ENCODE measurements around the gene TMEM106C. TPM values are rescaled to one million over a fixed set of nuclear protein-coding genes. Genes with fewer than 3 reads are reported as not detected.

TMEM106C gene
- polyA plus RNA-seq, 1 donor from 2014 or later, result 290 TPM

DNA sequence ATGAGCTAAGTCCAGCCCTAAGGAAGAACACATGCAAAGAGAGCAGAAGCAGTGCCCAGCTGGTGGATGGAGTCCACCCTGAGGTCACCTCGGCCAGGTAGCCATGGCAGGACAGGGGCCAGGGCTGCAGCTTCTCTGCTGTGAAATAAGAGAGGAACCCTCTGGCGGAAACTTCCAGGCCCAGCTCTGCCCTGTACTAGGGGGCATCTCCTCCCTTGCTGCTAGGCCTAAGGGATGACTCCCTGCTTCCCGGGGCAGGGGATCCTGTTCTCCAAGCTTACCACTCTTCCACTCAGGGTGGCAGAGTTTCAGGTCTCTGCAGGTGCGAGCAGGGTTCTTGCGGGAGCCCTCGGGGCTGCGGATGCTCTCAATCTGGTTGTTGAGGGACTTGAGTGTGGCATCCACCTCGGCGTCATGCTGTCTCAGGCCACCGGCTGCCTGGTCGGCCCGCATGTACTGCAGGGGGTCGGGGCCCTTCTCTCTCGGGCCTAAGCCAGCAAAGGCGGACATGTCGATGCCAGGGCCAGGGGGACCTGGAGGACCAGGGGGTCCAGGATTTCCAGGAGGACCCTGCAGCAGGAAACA lies 11.7 kb downstream of the TMEM106C start:
- TF ChIP-seq EP300 (conservative IDR thresholded peaks at IDR 0.05; ENCODE audit: poor library complexity, severe bottlenecking), result no peak
- TF ChIP-seq, protein P1, sequence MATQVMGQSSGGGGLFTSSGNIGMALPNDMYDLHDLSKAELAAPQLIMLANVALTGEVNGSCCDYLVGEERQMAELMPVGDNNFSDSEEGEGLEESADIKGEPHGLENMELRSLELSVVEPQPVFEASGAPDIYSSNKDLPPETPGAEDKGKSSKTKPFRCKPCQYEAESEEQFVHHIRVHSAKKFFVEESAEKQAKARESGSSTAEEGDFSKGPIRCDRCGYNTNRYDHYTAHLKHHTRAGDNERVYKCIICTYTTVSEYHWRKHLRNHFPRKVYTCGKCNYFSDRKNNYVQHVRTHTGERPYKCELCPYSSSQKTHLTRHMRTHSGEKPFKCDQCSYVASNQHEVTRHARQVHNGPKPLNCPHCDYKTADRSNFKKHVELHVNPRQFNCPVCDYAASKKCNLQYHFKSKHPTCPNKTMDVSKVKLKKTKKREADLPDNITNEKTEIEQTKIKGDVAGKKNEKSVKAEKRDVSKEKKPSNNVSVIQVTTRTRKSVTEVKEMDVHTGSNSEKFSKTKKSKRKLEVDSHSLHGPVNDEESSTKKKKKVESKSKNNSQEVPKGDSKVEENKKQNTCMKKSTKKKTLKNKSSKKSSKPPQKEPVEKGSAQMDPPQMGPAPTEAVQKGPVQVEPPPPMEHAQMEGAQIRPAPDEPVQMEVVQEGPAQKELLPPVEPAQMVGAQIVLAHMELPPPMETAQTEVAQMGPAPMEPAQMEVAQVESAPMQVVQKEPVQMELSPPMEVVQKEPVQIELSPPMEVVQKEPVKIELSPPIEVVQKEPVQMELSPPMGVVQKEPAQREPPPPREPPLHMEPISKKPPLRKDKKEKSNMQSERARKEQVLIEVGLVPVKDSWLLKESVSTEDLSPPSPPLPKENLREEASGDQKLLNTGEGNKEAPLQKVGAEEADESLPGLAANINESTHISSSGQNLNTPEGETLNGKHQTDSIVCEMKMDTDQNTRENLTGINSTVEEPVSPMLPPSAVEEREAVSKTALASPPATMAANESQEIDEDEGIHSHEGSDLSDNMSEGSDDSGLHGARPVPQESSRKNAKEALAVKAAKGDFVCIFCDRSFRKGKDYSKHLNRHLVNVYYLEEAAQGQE (IDR thresholded peaks at IDR 0.05; ENCODE audit: borderline replicate concordance), result no peak
- no peak for TF ChIP-seq SMC3 (conservative IDR thresholded peaks at IDR 0.05; ENCODE audit: poor library complexity)
- TF ChIP-seq EZH2 (IDR thresholded peaks at IDR 0.05; ENCODE audit: borderline replicate concordance, insufficient read depth, low read length, poor library complexity, severe bottlenecking), result no peak
- no peak for TF ChIP-seq MXI1 (conservative IDR thresholded peaks at IDR 0.05; ENCODE audit: poor library complexity, severe bottlenecking)
- no peak for TF ChIP-seq RAD21 (conservative IDR thresholded peaks at IDR 0.05)
- TF ChIP-seq, protein P2, sequence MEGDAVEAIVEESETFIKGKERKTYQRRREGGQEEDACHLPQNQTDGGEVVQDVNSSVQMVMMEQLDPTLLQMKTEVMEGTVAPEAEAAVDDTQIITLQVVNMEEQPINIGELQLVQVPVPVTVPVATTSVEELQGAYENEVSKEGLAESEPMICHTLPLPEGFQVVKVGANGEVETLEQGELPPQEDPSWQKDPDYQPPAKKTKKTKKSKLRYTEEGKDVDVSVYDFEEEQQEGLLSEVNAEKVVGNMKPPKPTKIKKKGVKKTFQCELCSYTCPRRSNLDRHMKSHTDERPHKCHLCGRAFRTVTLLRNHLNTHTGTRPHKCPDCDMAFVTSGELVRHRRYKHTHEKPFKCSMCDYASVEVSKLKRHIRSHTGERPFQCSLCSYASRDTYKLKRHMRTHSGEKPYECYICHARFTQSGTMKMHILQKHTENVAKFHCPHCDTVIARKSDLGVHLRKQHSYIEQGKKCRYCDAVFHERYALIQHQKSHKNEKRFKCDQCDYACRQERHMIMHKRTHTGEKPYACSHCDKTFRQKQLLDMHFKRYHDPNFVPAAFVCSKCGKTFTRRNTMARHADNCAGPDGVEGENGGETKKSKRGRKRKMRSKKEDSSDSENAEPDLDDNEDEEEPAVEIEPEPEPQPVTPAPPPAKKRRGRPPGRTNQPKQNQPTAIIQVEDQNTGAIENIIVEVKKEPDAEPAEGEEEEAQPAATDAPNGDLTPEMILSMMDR (IDR thresholded peaks at IDR 0.05; ENCODE audit: poor library complexity, severe bottlenecking), result no peak
- no peak for TF ChIP-seq TAF1 (IDR thresholded peaks at IDR 0.05; ENCODE audit: low read depth)
- TF ChIP-seq POLR2AphosphoS5 (IDR thresholded peaks at IDR 0.05), result no peak
- no peaks in the 10 kb centered on the region for H3F3A ChIP-seq (ENCODE audit: insufficient read depth, low read length, poor library complexity, severe bottlenecking)
- H3K9me2 ChIP-seq (ENCODE audit: insufficient read depth, low read length), result no peaks in the 10 kb centered on the region
- H3K4me2 ChIP-seq (ENCODE audit: low read length), result no peak overlapping the region
- H4K20me1 ChIP-seq (ENCODE audit: insufficient read depth), result no peaks in the 10 kb centered on the region
- H3K27me3 ChIP-seq (ENCODE audit: insufficient read depth, low read depth, low read length), result no peaks in the 10 kb centered on the region
- no peak overlapping the region for H3K27ac ChIP-seq (ENCODE audit: low read length)
- no peaks in the 10 kb centered on the region for H3K79me2 ChIP-seq (replicated peaks; ENCODE audit: insufficient read depth, low read length)
- no peak overlapping the region for H3K9ac ChIP-seq (ENCODE audit: low read length)
- no peaks in the 10 kb centered on the region for H3K36me3 ChIP-seq (ENCODE audit: insufficient read depth, low read length)
- H3K4me3 ChIP-seq (ENCODE audit: low read length), result no peak overlapping the region
- H3K9me3 ChIP-seq (ENCODE audit: low read length), result no peaks in the 10 kb centered on the region
- H2AFZ ChIP-seq (ENCODE audit: low read depth, low read length), result no peak overlapping the region

DNA sequence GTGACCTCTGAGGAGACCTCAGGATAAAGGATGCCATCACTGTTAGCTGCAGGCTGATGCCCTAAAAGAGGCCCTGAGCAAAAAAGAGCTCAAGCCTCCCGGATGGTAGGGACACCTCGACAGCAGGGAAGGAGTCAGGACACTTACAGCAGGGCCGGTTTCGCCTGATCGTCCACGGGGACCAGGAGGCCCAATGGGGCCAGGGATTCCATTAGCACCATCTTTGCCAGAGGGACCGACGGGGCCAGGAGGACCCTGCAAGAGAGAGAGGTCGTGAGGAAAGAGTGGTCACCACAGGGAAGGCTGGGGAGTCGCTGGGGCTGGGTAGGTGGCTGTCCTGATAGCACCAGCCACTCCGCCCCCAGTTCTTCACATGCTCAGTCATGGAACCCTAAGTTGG lies 12.4 kb downstream of the TMEM106C start:
- H3K4me3 ChIP-seq (ENCODE audit: low read length), result no peak overlapping the region
- no peaks in the 10 kb centered on the region for H3K27me3 ChIP-seq (ENCODE audit: insufficient read depth, low read depth, low read length)
- H3K36me3 ChIP-seq (ENCODE audit: insufficient read depth, low read length), result no peaks in the 10 kb centered on the region
- no peak overlapping the region for H2AFZ ChIP-seq (ENCODE audit: low read depth, low read length)
- H3K9me2 ChIP-seq (ENCODE audit: insufficient read depth, low read length), result no peaks in the 10 kb centered on the region
- no peaks in the 10 kb centered on the region for H3K9me3 ChIP-seq (ENCODE audit: low read length)
- no peak overlapping the region for H3K4me2 ChIP-seq (ENCODE audit: low read length)
- H3K79me2 ChIP-seq (replicated peaks; ENCODE audit: insufficient read depth, low read length), result no peaks in the 10 kb centered on the region
- no peak for TF ChIP-seq MXI1 (conservative IDR thresholded peaks at IDR 0.05; ENCODE audit: poor library complexity, severe bottlenecking)
- TF ChIP-seq RAD21 (conservative IDR thresholded peaks at IDR 0.05), result no peak
- TF ChIP-seq EP300 (conservative IDR thresholded peaks at IDR 0.05; ENCODE audit: poor library complexity, severe bottlenecking), result no peak
- no peak for TF ChIP-seq SMC3 (conservative IDR thresholded peaks at IDR 0.05; ENCODE audit: poor library complexity)
- TF ChIP-seq, protein P2 (IDR thresholded peaks at IDR 0.05; ENCODE audit: poor library complexity, severe bottlenecking), result no peak
- TF ChIP-seq POLR2AphosphoS5 (IDR thresholded peaks at IDR 0.05), result no peak
- TF ChIP-seq, protein P1 (IDR thresholded peaks at IDR 0.05; ENCODE audit: borderline replicate concordance), result no peak
- TF ChIP-seq EZH2 (IDR thresholded peaks at IDR 0.05; ENCODE audit: borderline replicate concordance, insufficient read depth, low read length, poor library complexity, severe bottlenecking), result no peak
- H4K20me1 ChIP-seq (ENCODE audit: insufficient read depth), result no peaks in the 10 kb centered on the region
- H3K27ac ChIP-seq (ENCODE audit: low read length), result no peak overlapping the region
- H3K9ac ChIP-seq (ENCODE audit: low read length), result no peak overlapping the region
- H3F3A ChIP-seq (ENCODE audit: insufficient read depth, low read length, poor library complexity, severe bottlenecking), result no peaks in the 10 kb centered on the region
